RWPE2 (cell line): ENCODE data around the gene OR6N2.

ENCODE experiments used
- ATAC-seq: fragments of 200-7000 bp; cut with Tn5 transposase; 3 replicates; pipeline ENCODE4 v1.9.1; 2021; ENCODE audit warnings: low read depth
- DNase-seq: peaks from one replicate; pipeline ENCODE4 v3.0.0-alpha.2; 2020; ENCODE audit warnings: low spot score
- H3K27ac ChIP-seq: fragments of 450-650 bp; 2 replicates; pipeline ENCODE4 v1.5.1; 2017; ENCODE audit warnings: mild to moderate bottlenecking; ENCODE audit not compliant: poor library complexity, severe bottlenecking
- H3K27me3 ChIP-seq: fragments of 250-450 bp; sonication (Bioruptor Pico); 2 replicates; pipeline ENCODE4 v1.5.1; 2021; ENCODE audit warnings: mild to moderate bottlenecking, moderate library complexity; ENCODE audit not compliant: insufficient read depth, poor library complexity, severe bottlenecking
- H3K36me3 ChIP-seq: fragments of 250-450 bp; sonication (Bioruptor Pico); 2 replicates; pipeline ENCODE4 v1.5.1; 2020; ENCODE audit warnings: low read depth, mild to moderate bottlenecking, moderate library complexity
- H3K4me1 ChIP-seq: fragments of 250-450 bp; sonication (Bioruptor Pico); 2 replicates; pipeline ENCODE4 v1.5.1; 2021; ENCODE audit warnings: mild to moderate bottlenecking, moderate library complexity; ENCODE audit not compliant: insufficient read depth, poor library complexity, severe bottlenecking
- H3K4me3 ChIP-seq: fragments of 250-450 bp; sonication (Bioruptor Pico); 2 replicates; pipeline ENCODE4 v1.5.1; 2021; ENCODE audit warnings: mild to moderate bottlenecking, moderate library complexity; ENCODE audit not compliant: severe bottlenecking
- H3K9me3 ChIP-seq: fragments of 250-450 bp; sonication (Bioruptor Pico); 2 replicates; pipeline ENCODE4 v1.5.1; 2021; ENCODE audit warnings: mild to moderate bottlenecking, moderate library complexity; ENCODE audit not compliant: severe bottlenecking
- TF ChIP-seq, protein P1 (sequence below): fragments of 450-650 bp; IDR thresholded peaks from one replicate; pipeline ENCODE4 v1.5.1; 2017; ENCODE audit warnings: mild to moderate bottlenecking, moderate library complexity; ENCODE audit not compliant: poor library complexity, severe bottlenecking

OR6N2 gene

DNA sequence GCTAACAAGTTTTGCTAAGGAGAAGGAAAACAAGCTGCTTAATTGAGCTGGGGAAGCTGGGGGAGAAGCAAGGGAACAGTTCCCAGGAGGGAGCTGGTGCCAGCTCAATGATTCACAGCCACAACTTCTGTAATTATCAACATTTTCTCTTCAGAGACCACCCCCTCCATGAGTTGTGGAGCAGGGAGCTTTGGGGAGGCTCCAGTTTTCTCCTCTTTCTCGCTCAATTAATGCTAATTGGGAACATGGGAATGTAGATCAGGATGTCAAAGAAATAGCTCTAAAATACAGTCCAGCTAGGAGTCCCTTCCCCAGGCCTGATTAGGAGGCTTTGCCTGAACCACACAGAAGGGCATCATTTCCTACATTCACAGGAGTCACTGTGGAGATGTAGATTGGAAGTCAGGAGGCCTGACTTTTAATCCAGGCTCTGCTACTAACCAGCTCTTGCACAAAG lies 38.0 kb upstream of the OR6N2 start:
- Histone ChIP-seq H3K4me3 (no peak overlapping the region), H3K27me3 (no peaks in the 10 kb centered on the region), H3K4me1 (no peaks in the 10 kb centered on the region), H3K27ac (no peak overlapping the region), H3K36me3 (no peaks in the 10 kb centered on the region), H3K9me3 (no peaks in the 10 kb centered on the region)
- TF ChIP-seq, protein P1, sequence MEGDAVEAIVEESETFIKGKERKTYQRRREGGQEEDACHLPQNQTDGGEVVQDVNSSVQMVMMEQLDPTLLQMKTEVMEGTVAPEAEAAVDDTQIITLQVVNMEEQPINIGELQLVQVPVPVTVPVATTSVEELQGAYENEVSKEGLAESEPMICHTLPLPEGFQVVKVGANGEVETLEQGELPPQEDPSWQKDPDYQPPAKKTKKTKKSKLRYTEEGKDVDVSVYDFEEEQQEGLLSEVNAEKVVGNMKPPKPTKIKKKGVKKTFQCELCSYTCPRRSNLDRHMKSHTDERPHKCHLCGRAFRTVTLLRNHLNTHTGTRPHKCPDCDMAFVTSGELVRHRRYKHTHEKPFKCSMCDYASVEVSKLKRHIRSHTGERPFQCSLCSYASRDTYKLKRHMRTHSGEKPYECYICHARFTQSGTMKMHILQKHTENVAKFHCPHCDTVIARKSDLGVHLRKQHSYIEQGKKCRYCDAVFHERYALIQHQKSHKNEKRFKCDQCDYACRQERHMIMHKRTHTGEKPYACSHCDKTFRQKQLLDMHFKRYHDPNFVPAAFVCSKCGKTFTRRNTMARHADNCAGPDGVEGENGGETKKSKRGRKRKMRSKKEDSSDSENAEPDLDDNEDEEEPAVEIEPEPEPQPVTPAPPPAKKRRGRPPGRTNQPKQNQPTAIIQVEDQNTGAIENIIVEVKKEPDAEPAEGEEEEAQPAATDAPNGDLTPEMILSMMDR: no peak
- DNase-seq (no peak), ATAC-seq (no peak)

DNA sequence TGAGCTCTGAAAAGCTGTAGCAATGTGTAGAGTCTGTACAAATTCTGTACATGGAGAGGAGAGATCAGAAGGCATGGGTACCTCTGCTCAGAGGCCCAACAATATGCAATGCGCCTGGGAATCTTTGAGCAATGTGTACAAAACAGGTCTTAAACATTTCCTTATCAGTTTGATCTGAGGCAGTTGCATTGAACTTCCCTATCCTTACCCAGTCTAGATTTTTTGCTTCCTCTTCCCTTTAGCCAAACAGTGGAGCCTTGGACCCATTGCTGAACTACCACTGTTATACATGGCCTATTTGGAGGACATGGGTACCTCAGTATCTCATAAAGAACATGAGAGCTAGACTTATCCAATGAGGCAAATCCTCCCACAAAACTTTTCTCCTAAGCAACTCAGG lies 37.6 kb upstream of the OR6N2 start:
- Histone ChIP-seq H3K9me3 (no peaks in the 10 kb centered on the region), H3K27me3 (no peaks in the 10 kb centered on the region), H3K4me3 (no peak overlapping the region), H3K4me1 (no peaks in the 10 kb centered on the region), H3K27ac (no peak overlapping the region), H3K36me3 (no peaks in the 10 kb centered on the region)
- DNase-seq (no peak), ATAC-seq (no peak)
- TF ChIP-seq, protein P1: no peak

DNA sequence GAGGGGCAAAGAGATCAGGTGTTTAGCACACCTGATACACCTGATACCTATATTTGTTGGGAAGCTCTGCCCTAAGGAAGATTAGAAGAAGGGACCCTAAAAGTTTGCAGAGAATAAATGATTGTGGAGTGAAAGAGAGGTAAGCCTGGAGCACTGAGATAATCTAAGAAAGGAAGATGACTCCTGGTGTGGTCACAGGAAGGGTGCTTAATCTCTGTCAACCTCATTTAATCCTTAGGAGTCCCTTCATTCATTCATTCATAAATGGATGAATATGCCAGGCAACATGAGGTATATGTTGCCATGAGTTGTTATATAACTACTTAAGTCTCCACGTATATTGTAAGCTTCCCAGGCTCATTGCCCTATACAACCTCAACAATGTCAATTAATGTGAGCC lies 34.0 kb upstream of the OR6N2 start:
- H3K9me3 ChIP-seq: no peaks in the 10 kb centered on the region
- H3K36me3 ChIP-seq: no peaks in the 10 kb centered on the region
- no peak overlapping the region for H3K4me3 ChIP-seq
- H3K4me1 ChIP-seq: no peaks in the 10 kb centered on the region
- no peaks in the 10 kb centered on the region for H3K27me3 ChIP-seq
- TF ChIP-seq, protein P1: no peak
- no peak for ATAC-seq
- no peak overlapping the region for H3K27ac ChIP-seq
- DNase-seq: no peak

DNA sequence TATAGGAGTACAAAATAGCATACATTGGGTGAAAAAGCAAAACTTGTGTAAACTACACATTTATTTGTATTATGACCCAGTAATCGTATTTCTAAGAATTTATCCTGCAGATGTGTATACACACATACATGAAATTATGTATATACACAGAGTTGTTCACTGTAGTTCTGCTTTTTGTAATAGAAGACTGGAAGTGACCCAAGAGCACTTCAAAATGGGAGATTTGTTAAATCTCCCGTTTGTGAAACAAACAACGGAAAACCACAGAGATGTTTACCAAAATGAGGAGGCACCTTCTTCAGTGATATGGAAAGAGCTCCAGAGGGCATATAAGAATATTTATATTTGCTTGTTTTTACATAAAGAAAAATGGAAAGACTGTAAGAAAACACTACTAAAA lies 32.2 kb upstream of the OR6N2 start:
- H3K27me3 ChIP-seq: no peaks in the 10 kb centered on the region
- H3K4me1 ChIP-seq: no peaks in the 10 kb centered on the region
- no peak for DNase-seq
- ATAC-seq: no peak
- no peaks in the 10 kb centered on the region for H3K36me3 ChIP-seq
- H3K27ac ChIP-seq: no peak overlapping the region
- no peak overlapping the region for H3K4me3 ChIP-seq
- no peaks in the 10 kb centered on the region for H3K9me3 ChIP-seq
- TF ChIP-seq, protein P1: no peak

DNA sequence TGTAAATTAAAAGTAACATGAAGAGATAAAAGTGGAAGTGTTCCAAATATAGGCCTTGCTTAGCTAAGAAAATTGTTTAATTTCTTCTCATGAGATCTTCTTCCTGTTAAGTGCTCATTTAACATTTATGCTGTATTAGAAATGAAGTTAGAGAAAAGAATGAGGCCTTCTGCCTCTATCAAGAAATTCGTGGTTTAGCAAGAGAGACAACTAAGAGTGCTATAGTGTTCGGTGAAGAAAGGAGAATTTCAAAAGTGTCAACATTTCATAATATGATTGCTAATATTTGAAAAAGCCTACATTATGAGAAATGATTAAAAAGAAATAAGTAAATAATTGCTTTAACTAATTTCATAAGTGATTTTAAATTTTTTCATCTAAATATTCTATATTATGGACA lies 31.3 kb upstream of the OR6N2 start:
- ATAC-seq: no peak
- H3K4me3 ChIP-seq: no peak overlapping the region
- H3K36me3 ChIP-seq: no peaks in the 10 kb centered on the region
- TF ChIP-seq, protein P1: no peak
- no peaks in the 10 kb centered on the region for H3K4me1 ChIP-seq
- no peak overlapping the region for H3K27ac ChIP-seq
- DNase-seq: no peak
- no peaks in the 10 kb centered on the region for H3K27me3 ChIP-seq
- H3K9me3 ChIP-seq: no peaks in the 10 kb centered on the region
